Measurements from ENCODE around the gene CHST1.

The CHST1 gene, protein sequence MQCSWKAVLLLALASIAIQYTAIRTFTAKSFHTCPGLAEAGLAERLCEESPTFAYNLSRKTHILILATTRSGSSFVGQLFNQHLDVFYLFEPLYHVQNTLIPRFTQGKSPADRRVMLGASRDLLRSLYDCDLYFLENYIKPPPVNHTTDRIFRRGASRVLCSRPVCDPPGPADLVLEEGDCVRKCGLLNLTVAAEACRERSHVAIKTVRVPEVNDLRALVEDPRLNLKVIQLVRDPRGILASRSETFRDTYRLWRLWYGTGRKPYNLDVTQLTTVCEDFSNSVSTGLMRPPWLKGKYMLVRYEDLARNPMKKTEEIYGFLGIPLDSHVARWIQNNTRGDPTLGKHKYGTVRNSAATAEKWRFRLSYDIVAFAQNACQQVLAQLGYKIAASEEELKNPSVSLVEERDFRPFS

DNA sequence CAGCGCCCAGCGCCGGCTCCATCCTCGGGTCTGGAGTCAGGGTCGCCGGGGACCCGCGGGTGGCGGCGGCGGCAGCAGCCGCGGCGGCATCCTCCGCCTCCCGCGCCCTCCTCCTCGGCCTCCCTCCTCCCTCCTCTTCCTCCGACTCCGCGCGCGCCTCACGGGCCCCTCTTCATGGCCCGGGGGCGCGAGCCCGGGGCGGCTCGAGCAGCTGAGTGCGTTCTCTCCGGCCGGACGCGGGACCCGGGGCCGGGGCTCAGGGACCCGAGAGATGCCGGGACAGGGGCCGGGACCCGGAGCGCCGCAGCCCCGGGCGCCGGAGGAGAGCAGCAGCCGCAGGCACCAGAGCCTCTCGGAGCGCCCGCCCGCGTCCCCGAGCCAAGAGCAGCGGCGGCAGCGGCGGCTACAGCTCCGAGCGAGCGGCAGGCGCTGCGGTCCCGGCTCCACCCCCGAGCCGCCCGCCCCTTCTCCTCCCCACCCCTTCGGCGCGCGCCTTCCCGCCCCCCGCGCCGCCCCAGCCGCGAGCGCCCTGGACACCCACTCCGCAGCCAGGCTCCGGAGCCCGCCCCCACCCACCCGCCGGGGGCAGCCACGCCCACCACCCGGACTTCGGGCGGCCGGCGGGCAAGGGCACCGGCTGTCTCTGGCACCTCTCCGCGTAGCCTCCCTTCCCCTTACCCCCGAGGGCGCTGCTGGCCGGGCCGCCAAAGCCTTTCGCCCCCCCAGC lies at the start of gene CHST1:
CHST1 (minus strand) TSS at position 417 of the 727 bp plus-strand sequence. CDS start 14,699 bp downstream, outside the sequence.
- no peak for DNase-seq (ENCODE audit: low read depth in 2 of 2)

DNA sequence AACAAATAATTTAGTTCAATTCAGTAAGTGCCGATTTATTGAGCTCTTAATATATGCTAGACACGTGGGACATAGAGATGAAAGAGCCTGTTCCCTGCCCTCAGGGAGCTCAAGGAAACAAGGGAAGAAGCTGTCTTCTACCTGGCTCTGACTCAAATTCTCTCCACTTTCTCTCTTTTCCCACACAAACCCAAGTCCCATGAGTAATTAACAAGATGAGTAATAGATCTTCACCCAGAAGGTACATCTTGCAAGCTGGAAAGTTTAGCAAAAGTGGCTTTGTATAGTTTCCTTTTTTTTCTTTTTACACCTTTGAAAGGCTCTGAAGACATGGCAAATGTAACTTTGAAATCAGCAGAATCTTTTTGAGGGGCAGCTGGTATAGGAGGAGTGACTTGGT lies 48.2 kb upstream of the CHST1 start:
- DNase-seq (ENCODE audit: low read depth in 2 of 2), result no peak

DNA sequence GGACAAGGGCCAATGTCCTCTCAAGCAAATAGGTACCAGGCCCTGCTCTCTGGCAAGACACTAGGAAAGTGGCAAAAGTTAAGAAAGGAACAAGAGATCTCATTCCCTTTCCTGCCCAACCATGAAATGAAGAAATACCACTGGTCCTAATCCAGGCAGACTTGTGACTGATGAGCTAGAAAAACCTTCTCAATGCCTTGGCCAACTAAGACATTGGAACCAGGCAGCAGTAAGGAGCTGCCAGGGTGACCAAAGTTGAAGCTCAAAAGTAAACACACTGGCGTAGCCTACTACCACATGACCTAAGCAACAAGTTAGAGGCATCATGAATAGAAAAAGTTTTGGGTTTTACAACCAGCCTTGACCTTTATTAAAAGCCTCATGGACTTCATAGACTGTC lies 45.1 kb upstream of the CHST1 start:
- DNase-seq (ENCODE audit: low read depth in 2 of 2), result no peak

DNA sequence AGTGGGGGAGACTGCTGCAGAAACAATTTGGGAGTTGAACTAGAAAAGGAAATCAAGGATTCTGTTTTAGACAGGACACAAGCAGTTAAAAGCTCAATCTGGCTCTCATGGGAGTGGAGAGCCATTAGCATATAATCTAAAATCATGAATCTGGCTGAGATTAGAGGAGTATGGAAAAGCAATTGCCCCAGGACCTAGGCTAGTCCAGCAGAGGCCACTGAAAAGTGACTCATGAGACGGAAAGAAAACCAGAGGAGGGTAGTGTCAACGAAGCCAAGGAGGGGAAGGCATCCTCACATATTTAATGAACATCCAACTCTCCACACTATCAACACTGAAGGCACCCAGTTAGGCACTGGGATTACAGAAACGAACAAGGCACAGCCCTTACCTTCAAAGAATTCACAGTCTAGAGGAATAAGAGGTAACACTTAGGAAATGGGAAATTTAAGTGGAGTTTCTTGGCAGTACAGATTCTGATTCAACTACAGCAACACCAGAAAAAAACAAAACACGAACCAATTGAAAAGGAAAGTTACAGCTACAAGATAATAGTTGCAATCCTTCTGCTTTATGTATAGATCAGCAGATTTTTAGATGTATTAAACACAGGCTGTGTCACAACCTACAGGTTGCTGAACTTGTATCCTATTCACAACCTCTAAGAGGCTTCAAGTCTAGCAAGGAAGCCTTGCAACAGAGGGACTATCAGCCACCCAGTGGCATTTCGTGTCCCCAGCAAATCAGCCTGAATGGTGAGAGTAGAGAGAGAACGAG lies 43.7 kb upstream of the CHST1 start:
- no peak for DNase-seq (ENCODE audit: low read depth in 2 of 2)

DNA sequence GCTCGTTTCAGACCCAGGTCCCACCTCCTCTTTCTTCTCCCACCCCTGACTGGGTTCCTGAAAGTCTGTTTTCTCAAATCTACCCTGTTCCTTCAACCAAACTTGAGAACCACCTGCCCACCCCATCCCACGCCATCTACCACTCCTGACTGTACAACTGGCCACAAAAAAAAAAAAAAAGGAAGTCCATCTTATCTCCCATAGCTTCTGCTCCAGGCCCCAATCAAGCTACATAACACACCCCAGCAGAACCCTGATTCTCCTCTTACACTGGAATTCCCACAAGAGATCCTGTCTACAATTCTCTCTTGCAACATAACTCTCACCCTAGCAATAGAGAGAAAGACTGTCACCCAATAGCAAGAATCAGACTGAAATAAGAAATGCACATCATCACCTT lies 39.2 kb upstream of the CHST1 start:
- DNase-seq (ENCODE audit: low read depth in 2 of 2), result no peak

DNA sequence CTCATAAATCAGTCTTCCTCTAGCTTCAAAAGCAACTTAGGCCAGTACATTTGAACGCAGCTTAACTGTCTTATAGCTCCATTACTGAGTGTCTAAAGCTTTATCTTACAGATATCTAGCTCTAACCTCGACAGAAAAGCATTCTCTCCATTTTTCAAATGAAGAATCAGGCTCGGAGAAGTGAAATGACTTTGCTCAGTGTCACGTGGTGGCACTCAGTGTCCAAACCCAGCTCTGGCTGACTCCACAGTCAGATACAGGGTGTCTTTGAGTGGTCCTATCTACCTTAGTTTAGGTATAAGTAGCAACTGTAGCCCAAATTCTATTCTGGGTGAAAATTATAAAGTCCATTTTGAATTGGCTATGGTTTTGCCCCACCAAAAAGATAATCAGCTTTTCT lies 38.7 kb upstream of the CHST1 start:
- no peak for DNase-seq (ENCODE audit: low read depth in 2 of 2)

DNA sequence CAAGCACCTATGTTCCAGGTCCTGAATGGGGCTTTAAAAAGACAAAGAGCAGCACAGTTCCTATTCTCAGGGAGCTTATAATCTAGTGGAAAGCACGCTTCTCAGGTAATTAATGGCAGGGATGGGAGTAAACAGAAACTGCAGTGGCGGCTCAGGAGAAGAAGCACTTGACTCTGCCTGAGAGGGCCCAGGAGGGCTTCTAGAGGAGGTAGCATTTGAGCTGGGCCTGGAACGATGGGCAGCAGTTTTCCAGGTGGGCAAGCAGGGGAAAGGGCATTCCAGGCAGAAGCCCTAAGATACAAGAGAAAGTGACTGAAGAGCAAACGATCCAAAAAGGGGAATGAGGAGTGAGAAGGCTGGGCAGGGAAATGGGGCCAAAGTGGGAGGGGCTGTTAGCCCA lies 37.1 kb upstream of the CHST1 start:
- DNase-seq (ENCODE audit: low read depth in 2 of 2), result no peak

DNA sequence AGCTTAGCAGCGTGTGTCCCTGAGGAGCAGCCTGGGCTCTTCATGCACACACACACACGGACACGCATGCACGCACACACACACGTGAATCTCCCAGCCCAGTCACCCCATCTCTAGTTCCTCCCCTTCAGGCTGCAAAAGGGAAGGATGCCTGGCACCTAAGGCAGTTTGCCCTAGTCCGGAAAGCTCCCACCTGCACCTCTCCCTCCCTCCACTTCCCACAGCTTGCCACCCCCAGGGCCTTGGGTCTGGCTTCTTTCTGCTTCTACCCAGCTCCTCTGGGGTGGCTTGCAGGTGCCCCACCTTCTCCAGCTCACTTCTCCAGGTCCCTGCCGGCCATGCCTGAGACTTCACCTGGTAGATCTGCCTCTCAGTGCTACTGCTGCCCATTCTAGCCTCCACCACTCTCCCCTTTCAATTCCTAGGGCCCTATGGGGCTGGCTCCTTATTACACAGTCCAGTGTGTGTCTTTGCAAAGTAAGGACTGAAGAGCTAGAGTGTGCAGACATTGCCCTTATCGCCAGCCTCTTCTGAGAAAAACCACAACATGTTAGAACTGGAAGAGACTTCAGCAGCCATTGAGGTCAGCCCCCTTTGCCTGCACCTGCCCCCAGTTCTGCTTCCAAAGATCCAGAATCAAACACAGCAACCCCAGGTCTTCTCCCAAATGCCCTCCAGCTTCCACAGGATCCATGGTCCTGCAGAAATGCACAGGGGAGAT lies 33.5 kb upstream of the CHST1 start:
- DNase-seq (ENCODE audit: low read depth in 2 of 2), result no peak

DNA sequence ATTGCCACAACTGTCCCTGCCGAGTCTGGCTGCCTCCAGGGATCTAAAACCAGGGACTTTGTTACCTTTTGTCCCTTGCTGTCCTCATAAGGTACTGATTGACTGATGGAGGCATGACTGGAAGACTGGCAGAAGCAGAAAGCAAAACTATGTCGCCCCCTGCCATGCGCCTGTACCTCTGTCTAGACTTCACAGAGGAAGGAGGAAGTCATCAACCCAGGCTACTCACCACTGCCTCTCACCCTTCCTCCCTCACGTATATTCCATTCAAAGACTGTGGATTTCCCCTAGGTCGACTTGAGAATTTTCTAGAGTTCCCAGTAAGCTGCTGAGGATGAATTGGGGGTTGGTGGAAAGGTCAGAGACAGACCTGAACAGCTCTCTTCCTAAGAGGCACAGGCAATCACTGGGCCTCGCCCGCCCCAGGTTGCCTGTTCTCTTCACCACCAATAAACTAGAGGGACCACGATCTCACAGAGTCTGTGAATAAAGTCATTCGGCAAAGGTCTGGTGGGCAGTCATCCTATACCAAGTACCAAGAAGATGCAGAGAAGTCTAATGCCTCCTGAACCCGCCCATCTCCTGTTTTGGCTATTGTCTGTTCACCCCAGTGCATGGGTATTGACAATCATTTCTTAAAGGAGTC lies 27.5 kb upstream of the CHST1 start:
- no peak for DNase-seq (ENCODE audit: low read depth in 2 of 2)

DNA sequence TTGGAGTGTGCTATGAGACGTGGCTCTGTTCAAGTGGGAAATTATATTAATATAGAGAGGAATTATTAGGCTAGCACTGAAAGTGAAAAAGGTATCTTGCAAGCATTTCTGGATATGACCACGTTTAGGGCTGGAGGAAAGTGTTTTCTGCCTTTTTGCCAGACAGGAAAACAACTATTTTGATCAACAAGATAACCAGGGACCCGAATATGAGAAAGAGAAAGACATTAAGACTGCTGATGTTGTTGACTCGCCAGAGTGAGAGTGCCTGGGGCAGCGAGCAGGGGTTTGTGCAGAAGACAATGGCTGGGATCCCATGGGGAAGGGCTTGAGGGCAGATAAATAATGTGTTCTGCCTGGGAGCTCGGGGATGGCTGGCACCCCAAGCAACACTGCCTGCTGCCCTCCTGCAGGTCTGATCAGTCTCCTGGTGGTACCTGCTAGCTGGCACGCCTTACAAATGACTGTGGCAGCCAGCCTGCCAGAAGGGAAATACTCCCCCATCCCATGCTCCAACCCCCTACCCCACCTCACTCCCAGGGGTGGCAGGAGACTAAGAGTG lies 23.1 kb upstream of the CHST1 start:
- no peak for DNase-seq (ENCODE audit: low read depth in 2 of 2)

DNA sequence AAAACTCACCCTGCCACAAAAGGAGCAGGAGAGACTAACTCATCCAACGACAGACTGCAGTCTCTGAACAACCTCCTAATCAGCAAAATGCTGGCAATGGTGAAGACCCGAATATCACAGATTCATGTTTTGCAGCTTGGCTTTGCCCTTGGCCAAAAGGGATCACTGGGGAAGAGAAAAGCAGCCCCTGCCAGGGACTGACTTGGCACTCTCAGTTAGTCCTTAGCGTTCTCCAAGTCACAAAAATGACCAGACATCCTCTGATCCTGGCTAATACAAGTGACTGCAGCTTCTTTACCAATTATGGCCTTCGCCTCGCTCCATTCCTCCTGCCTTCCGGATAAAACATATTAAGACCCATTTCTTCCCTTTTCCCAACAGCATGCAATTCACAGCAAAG lies 22.4 kb upstream of the CHST1 start:
- no peak for DNase-seq (ENCODE audit: low read depth in 2 of 2)

DNA sequence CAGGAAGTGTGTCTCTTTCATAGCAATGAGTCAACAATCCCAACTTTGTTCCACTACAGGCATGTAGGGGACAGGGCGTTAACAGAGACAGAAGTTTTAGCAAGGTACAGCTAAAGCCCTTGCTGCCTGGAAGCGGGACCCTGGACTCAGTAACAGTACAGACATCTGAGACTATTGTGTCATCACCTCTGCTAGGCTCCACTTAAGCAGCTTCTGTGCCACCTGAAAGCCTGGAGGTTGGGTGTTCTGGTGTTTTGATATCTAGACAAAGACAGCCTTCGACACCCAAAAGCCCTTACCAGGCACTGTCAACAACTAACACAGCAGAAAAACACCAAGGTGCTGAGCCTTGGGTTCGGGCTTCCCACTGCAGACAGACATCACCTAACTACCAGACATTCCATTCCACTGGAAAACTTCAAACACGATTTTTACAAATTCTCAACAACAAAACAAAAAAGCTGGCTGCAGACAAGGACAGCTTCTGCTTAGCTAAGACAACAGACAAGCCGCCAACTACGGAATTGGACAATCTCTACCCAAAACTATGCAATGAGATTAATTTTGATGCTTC lies 20.6 kb upstream of the CHST1 start:
- no peak for DNase-seq (ENCODE audit: low read depth in 2 of 2)

DNA sequence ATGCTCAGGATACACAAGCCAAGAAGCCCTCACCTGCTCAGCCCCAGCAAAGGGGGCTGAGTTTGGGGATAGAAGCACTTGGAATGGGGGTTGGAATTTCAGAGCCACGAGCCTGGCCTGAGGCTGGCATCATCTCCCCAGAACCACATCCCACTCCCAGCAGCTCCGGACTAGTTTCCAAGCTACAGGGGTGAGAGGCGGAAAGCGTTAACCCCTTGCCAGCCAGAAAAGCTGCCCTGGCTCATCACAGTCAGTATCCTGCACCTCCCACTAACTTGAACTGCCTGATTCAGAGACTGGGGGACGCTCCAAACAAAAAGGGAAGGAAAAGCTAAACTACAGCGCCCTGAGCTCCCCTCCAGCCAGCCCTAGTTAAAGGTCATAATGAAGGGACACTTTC lies 19.0 kb upstream of the CHST1 start:
- DNase-seq (ENCODE audit: low read depth in 2 of 2), result no peak

DNA sequence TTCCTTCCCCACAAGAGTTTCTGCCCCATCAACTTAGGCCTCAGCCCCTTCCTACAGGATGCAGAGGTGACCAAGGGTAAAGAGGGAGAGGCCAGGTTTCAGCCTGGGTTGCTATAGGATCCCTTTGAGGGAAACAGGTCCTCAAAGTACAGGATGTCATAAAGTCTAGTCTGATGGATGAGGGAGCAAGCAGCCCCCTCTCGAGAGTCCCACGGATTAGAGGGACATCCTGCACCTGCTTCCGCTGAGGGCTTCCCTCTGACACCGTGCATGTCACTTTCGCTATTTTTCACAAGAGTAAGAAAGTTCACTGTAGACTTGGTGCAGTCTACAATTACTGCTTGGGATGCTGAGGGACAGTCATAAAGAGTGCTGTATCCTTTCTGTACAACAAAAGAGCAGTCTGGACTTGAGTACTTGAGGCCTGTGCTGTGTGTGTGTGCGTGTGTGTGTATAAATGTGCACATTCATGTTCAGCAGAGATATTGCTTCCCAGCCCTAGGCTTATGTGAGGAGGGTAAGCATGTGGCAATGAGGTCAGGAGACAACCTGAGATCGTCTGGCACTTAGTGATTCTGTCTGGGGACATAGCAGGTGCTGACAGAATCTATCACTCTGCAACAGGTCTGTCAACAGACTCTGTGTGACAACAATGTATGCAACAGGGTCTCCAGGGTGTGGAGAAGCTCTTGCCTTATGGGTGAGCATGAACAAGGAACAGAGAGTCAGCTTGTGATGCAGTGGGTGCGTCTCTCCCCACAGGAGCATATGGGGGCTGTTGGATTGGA lies 18.0 kb upstream of the CHST1 start:
- DNase-seq (ENCODE audit: low read depth in 2 of 2), result no peak

DNA sequence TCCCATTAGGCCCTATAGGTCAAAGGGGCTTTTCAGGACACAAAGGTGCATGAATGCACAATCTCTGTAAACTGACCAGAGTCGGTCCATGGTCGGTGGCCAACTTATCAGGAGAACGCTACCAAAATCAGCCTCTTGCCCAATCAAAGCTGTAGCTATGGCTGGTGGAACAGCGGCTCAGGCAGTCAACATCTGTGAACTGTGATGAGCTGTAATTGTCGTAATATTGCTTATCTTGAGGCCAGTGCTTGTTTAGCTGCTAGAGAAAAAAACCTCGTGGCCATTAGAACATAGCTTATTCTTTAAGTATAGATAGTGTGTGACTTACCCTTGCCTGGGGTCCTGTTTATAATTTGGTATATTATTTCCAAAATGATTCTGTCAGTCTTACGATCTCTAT lies 14.4 kb upstream of the CHST1 start:
- DNase-seq (ENCODE audit: low read depth in 2 of 2), result no peak

DNA sequence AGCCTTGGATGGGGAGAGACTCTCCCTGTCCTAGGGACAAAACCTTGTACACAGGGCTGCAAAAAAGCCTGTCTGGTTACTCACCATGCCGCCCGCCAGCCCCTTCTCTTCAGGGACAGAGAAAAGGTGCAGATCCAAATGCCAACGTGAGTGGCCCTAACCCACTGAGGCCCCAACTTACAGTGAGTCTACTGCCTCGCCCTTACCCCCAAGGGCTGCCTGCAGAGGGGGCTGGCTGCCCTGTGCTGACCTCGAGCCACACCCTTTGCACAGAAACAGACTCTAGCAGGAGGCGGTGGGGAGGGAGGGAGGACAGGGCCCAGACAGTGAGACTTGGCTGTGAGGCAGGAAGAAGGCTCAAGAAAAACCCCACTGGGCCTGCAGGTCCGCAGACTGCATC lies 13.6 kb upstream of the CHST1 start:
- DNase-seq (ENCODE audit: low read depth in 2 of 2), result no peak

DNA sequence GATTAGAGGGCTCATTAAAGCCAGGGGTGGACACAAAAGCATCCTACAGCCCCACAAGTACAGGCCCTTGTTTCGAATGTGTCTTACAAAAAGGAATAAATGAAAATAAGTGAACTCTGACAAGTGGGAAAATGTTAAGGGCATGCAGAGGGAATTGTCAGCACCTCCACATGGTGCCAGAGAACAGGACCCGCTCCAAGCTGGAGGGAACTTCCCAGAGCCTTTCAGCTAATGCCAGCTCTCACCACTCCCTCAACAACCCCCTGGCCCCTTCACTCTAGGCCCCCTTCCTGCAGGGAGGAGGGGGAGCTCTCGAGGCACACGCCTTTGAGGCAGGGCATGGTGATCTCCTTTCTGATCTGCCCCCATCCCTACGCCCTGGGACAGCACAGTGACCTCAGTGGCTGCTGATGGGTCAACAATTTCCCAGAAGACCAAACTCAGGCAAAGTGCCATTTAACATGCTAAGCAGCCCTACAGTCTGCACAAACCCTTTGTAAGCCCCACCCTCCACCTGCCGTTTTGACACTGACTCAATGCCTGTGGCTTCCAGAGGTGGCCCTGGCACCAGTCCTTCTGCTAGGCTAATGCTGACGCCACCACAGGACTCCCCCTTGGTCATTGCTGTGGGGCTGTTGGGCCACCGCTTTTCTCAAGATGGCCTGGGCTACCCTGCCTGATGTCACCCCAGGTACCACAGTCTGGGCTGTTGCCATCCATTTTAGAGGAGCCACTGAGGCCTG lies 12.5 kb upstream of the CHST1 start:
- DNase-seq (ENCODE audit: low read depth in 2 of 2), result no peak

DNA sequence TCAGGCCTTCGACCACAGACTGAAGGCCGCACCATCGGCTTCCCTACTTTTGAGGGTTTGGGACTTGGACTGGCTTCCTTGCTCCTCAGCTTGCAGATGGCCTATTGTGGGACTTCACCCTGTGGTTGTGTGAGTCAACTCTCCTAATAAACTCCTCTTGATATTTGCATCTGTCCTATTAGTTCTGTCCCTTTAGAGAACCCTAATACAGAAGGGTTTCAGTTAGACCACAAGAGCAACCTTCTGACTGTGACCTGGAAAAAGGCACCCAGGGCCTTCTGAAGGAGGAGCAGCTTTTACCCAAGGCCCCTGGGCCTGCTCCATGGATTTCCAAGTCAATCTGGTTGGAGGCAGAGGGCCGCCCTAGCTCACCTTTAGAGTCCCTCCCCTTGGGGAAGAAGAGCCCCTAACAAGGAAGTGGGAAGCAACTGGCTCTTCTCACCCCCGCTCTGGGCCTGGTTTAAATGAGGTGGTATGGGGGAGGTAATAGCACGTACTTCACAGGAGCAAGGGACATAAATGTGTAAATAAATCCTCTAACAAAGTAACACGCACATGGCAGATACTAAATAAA lies 11.2 kb upstream of the CHST1 start:
- DNase-seq (ENCODE audit: low read depth in 2 of 2), result no peak

DNA sequence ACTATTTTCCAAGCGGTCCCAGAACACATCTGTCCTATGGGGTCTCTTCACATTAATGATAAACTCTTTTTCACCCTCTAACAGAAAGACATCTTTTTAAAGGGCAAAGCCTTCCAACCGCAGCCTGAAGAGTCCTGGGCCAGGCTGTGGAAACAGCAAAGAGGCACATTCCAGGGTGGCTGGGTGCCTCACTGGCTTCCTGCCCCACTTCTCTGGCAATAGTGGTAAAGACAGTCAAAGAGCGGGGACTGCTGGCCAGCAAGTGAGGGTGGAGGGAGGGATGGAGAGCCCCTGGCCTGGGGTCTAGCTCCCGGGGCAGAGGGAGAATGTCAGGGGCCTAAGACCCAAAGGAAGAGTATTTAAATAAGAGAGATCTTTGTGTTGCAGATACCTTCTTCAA lies 10.2 kb upstream of the CHST1 start:
- no peak for DNase-seq (ENCODE audit: low read depth in 2 of 2)
